LHCN-M2 (cell line): Measurements from ENCODE around the gene HIVEP3. TPM values are rescaled to one million over a fixed set of nuclear protein-coding genes. Genes with fewer than 3 reads are reported as not detected.
"Not testable (repeated sequence)": the region's sequence is repeated elsewhere in the genome, so short reads cannot be mapped to it uniquely, and the experiment has no call there.

Source experiments
- DNase-seq: peaks from one replicate; pipeline ENCODE4 v3.0.0-alpha.2; 2012; ENCODE audit warnings: low read depth
- total RNA-seq: library from RNA; depleted of rRNA; stranded (reverse); fragments of >200 nt; gene quantifications from 2 replicates; pipeline ENCODE4 v1.2.3, GENCODE V29; 2014

HIVEP3 gene
- total RNA-seq, 1 experiment from 2014 or later, result 2.1 TPM

DNA sequence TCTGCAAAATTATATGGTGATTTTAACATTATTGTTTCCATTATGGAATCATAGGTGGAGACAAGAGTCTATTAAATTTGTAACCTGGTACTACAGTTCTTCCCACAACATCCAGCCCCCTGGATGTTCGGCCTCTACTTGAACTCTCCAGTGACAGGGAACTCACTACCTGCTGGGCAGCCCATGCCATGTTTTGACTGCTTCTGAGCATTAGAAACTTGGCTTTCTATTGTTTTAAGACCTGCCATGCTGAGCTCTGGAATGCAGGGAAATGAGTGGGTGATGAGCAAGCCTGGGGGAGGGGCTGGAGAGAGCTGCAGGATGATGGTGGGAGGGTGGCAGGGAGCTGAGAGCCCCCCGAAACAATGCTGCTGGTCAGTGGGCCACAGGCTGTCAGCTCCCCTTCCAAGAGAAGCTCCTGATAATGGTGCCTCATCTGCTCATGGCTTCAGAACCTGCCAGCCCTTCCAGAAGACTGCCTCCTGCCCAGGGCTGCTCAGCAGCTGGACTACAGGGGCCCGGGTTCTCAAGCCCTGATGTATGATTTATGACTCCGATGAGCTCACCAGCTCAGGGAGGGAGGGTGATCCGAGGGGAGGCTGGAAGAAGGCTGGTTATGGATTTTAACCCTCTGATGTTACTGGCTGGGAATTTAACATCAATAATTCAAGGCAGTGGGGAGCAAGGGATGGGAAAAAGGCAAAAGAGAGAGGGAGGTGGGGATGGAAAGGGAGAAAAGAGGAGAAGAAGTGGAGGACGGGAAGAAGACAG is 205.0 kb downstream of the HIVEP3 start:
- peak; percentile 80 for DNase-seq

DNA sequence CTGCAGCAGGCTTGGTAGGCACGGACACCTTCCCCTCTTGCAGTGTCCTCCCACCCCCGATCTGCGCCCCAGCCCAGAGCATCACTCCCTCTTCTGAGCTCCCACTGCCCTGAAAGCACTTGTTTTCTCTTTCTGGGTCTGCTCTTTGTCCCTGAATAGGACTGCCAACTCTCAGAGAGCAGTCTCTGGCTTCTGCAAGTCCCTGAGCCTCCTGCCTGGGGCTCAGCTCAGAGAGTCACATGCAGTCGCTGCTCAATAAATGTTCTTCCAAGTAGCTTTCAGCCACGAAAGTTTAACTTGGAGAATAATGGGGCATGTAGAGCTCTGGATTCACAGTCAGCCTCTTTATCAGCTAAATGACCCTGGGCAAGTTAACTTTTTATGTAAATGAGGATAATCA is 205.6 kb downstream of the HIVEP3 start:
- DNase-seq, result no peak

DNA sequence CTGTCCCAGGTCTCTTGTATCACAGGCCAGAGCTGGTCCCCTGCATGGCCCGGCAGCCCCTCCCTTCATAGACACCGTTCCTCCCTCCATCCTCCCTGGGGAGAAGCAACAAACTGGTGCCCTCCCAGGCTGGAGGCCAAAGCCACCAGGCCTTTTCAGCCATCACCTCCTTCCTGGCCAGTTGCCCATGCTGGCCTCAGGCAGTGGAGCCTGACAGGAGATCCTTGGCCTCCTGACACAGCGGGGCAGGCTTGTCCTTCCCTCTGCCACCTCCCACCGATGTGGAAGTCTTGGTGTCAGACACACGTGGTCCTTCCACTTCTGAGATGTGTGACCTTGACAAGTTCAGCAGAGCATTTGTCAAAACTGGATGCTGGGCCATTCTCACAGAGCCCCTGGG is 206.0 kb downstream of the HIVEP3 start:
- no peak for DNase-seq

DNA sequence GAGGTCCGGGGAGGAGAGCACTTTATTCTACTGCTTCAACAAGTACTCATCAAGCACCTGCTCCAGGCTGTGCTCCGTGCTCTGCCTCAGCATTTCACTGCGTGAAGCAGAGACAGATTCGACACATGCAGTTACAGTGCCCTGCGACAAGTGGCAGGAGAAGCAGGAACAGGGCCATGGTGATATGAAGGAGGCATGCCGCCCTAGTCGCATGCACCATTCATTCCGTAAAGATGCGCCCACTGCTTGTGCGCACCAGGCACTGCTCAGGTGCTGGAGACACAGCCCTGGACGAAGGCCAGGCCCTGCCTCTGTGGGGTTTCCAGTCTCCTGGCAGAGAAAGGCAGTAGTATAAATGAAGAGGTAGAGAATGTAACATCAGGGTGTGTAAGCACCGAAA is 206.6 kb downstream of the HIVEP3 start:
- DNase-seq, result no peak

DNA sequence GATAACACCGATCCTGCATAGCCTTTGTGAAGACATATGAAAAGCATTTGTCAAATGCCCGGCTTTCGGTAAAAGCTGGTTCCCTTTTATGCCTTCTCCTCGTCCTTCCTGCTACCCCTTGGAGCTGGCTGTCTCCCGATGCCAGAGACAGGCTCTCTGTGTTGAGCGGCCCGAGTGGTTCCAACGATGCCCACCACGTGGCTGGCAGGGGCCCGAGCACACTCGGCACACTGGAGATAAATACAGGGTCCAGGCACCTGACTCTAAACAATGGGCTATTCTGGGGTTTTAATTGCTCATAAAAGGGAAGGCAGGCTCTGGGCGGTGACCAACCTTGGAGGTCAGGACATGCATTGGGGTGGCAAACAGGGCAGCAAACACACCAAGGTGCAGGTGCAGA is 207.1 kb downstream of the HIVEP3 start:
- no peak for DNase-seq

DNA sequence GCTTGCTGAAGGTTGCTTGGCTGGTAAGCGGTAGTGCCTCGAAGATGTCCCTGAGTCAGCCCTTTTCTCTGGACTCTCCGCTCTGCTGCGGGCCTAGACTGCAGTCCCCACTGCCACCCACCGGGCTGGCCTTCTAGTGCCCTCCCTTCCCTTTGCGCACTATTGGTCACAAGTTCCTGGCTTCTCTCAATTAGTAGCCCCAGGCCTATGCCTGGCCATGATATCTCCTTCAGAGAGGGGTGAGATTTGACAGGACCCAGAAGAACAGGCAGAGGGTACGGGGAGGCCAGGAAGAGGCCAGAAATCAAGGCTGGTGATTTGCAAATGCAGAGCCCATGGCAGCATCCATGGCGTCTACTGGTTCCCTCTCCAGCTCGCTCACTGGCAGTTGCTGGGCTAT is 207.7 kb downstream of the HIVEP3 start:
- DNase-seq, result no peak

DNA sequence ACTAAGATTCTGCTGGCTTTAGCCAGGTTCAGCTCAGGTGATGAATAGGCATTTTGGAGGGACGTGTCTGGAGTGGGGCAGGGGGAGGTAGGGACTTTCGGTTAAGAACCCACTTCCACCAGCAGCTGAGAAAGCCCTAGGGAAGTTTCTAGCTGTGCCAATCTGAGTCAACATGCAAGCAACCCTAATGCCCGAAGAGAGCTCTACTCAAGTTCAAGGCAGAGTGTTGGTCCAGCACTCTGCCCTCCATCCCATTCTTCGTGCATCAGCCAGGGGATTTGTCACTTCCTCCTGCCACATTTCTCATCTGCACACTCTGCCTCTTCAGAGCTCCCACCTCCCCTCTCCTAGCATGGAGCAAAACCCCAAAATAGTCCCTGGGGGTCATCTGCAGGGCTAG is 208.8 kb downstream of the HIVEP3 start:
- no peak for DNase-seq

DNA sequence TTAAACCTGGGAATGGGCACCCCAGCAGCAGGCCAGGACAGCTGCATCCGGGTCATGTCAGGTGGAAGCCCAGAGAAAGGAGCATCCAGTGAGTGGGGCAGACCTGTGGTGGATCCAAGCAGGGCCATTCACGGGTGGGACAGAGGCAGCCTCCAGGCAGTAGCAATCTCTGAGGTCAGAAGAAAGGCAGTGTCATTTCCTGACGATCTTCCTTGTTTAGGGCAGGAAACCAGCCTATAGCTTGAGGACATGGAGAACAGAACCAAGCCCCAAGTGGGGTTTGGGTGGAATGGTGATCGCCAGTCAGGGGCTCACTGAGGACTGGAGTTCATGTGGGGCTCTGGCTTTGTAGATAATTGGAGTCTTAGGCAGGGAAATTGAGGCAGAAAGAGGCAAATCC is 209.4 kb downstream of the HIVEP3 start:
- no peak for DNase-seq

DNA sequence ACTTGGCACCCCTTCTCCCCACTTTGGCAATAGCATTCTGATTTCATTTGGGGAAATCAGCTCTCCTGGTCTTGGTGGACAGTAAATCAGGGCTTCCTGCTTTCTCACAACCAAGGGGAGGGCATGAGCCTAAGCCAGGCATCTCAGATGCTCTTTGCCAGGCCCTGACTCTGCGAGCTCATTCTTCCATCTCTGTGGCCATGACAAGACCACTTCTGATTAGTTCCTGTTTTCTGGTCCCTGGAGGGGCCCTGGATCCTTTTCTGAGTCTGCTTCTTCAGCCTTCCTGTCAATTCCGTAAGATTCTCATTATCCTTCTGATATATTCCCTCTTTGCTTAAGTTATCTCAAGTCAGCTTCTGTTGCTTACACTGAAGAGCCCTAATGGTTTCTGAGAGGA is 210.4 kb downstream of the HIVEP3 start:
- no peak for DNase-seq

DNA sequence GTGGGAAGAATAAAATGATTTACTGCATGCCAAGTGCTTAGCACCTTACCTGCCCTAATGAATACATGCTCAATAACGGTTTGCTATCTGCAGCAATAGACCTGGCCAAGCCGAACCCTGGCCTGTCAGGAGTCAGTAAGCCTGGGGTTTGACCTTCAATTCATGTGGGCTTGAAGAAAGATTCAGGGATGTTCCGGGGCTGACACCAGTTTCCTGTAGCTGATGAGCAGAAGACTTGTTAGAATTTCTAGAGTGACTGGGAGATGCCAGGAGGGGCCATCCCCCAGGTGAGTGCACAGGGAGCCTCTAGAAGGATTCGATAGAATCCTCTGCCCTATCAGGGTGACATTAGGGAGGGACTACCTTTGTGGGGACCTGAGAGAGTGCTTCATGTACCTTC is 210.9 kb downstream of the HIVEP3 start:
- no peak for DNase-seq

DNA sequence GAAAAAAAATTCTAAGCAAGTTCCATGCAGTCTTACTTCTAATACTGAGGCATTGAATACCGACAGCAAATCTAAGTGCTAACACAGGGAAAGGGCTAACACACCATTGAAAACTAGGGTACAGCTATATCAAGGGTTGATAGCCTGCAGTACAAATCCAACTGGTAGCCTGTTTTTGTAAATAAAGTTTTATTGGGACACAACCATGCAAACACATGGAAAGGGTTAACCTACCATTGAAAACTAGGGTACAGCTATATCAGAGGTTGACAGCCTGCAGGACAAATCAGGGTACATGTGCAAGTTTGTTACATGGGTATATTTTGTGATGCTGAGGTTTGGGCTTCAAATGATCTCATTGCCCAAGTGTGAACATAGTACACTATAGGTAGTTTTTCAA is 212.9 kb downstream of the HIVEP3 start:
- DNase-seq, result no peak

DNA sequence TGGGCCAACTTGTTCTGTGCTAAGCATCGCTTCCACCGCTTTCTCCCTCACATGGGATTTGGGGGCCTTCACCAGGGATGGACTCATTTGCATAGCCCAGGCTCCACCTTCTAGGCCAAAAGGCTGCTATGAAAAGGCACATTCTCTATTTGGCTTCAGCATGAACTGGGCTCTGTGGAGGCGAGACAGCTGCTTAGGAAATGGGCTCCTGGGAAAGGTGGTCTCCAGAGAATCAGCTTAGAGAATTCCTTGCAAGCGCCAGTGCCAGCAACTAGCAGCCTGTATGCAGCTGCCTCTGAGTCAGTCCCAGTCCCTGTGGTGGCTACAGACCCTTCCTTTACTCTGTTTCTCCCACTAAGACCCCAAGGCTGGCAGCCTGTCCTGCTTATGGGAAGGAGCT is 214.5 kb downstream of the HIVEP3 start:
- DNase-seq, result peak; percentile 59

DNA sequence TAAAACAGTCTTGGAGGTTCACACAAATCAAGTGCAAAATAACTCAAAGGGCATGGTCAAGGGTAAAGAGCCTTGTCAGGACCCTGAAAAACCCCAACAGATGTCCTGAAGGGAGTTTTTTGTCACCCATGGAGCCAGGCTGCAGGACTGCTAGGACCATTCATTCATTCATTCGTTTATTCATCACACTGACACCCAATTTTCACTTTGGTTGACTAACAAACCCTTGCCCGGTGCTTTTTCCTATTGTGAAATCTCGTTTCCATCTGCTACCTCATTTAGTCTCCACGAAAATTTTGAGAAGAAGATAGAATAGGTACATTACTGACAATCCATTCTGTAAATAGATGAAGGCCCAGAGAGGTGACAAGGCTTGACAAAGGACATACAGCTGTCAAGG is 216.0 kb downstream of the HIVEP3 start:
- no peak for DNase-seq

DNA sequence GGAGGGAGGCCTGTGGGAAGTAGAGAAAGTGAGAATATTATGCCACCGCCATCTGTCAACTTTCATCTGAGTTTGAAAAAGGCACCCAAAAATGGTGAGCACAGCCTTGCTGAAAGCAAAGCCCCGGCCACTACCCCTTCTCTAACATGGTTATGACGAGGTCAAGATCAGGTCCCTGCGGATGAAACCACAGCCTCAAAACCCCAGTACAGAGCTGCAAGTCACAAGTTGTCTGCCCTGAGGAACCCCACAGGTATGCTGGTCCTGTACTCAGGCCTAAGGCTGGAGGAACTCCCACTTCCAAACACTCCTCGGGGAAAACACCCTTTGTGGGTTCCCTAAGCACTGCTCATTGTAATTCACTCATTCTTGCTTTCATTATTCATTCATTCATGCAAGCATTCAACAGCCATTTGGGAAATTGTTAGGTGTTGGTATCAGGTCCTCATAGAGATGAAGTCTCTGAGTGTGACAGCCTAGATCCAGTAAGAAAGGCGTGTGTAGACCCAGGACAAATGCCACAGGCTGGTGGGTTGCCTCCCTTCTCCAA is 217.7 kb downstream of the HIVEP3 start:
- DNase-seq, result no peak

DNA sequence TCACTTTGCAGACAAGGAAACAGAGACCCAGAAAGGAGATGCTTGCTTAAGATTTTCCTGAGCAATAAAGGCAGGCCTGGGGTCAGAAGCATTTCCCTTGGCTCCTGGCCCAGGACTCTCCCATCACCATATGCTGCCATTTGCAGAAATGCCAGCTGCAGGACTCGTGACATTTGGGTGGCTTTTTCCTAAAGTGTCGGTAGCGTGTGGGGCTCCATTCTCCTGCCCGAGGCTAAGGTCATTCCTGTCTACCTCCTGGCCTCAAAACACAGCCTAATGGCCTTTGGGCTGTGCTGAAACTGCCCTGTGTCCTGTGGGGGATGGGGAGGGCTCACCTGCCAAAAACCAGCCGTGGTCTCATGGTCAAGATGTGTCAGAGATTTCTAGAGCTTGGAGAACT is 218.1 kb downstream of the HIVEP3 start:
- no peak for DNase-seq

DNA sequence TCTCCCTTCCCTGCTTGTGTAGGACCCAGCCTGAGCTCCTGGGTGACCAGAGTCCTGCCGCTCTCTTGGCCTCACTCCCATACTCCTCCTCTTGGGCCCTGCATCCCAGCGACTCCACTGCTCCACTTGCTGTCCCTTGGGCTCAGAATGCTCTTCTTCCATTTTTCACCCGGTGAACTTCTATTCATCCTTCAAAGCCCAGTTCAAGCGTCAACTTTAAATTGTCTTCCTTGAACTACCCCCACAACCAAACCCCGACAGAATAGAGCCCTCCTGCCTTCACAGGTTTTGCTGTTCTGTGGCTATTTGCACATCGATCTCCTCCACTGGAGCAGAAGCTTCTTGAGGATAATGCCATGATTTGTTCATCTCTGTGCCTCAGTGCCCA is 218.9 kb downstream of the HIVEP3 start:
- no peak for DNase-seq

DNA sequence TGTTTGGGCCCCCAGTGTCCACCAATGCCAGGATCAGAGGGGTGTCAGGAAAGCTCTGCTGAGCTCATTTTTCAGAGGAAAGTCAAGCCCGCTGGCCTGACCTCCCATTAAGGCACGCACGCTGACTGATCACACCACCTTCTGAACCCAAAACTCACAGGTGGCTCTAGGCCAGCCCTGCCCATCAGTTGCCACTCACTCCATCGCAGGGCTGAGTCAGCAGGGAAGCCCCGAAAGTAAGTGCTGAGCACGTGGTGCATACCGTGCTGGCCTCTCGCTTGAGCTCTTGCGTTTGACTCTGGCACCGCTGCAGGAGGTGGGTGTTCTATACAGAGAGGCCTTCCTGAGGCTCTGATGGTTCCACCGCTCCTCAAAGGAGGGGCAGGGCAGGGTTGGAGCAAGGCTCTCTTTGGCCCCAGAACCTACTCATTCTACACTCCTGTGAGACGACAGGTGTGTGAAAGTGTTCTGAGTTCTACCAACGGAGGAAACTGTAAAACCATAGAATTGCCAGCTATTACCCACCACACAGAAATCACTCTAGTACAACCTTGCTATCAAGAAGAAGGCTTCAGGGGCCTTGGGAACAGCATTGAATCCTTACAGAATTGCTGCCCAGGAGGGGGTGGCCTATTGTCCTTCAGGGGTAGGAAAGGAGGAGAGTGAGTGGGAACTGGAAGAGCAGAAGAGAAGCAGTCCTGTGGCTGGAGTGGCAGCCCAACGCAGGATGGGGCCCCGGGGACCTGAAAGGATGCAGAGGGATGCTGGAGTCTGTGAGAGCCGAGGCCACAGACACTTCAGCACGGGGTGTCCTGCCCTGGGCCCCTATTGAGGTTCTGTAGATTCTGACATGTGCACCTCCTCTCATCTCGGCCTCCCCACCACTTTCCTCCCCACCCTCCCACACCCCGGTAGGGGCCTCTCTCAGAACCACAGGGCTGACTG is 219.5 kb downstream of the HIVEP3 start:
- no peak for DNase-seq

DNA sequence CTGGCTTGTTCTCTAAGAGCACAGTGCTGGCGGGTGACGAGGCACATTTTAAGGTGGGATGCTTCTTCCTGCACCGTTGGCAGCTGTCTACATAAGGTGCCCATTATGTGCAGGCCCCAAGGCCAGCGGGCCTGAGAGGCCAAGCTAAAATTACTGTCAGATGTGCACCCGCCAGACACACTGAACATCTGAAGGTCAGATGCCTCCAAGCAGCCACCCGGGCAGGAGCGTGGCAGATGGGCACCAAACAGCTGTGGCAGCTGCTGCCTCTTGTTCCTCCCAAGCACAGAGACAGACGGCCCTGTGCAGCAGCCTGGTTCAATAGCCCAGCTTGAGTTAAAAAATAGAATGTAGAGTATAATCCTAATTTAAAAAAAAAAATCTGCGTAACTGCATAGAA is 222.3 kb downstream of the HIVEP3 start:
- peak; percentile 25 for DNase-seq

DNA sequence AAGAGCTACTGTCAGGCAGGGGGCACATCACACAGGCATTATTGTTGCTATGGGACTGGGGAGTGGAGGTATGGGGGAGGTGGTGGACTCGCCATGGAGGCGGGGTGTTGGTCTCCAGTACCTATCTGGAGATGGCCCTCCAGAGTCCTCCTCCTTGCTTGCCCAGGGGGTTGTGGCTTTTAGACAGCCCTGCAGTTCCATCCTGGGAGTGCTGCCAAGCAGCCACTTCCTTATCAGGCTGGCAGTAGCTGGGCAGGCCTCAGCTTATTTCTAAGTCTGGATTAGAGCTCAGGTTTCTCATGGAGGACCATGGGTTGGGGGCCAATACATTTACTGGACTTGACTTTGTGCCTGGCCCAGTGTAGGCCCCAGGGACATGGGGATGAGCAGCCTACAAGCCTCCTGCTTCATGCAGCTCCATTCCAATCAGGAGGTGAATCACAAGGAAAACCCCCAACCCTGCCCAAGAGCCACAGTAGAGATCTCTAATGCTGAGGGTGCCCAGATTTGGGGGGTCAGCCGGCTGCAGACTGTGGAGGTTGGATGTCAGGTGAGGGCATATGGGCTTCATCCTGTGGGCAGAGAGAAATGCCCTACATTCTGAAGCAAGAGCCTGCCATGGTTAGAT is 223.5 kb downstream of the HIVEP3 start:
- no peak for DNase-seq

DNA sequence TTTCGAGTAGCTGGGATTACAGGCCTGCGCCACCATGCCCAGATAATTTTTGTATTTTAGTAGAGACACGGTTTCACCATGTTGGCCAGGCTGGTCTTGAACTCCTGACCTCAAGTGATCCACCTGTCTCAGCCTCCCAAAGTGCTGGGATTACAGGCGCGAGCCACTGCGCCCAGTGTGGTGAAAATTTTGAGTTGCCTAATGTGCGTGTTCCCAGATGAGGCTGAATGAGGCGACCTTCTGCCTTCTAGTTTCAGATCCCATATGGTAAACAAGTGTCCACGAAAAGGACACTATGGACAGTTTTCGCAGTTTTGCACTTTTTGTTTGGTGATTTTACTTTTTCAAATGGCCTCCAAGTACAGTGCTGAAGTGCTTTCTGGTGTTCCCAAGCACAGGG is 226.8 kb downstream of the HIVEP3 start:
- not testable (repeated sequence) for DNase-seq

DNA sequence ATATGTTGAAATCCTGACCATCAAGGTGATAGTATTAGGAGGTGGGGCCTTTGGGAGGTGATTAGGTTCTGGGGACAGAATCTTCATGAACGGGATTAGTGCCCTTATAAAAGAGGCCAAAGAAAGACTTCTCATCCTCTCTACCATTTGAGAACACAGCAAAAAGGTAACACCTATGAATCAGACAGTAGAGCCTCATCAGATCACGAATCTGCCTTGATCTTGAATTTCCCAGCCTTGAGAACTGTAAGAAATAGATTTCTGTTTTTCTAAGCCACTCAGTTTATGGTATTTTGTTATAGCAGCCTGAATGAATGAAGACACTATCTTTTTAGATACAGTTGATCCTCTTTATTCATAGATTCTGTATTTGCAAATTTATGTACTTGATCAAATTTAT is 227.3 kb downstream of the HIVEP3 start:
- no peak for DNase-seq

DNA sequence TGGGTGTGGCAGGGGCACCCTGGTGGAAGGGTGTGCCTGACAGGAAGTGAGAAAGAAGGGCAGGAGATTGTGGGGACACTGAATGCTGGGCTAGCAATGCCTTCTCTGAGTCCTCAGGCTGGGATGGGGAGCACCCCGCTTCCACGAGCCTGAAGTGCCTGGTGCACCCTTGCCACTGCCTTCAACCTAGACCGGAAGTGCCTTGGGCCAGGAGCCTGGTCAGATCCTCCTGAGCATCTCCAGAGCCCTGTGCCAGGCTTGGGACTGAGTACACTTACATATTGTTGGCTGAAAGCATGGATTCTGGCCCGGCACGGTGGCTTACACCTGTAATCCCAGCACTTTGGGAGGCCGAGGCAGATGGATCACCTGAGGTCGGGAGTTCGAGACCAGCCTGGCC is 228.4 kb downstream of the HIVEP3 start:
- no peak for DNase-seq
